GM18873 (cell line): ENCODE measurements around the gene FUNDC1.

ENCODE experiments used
- ATAC-seq: cut with Tn5 transposase; IDR thresholded peaks from one replicate; pipeline ENCODE4 v1.9.1; 2021; ENCODE audit warnings: mild to moderate bottlenecking, moderate library complexity, moderate number of reproducible peaks; ENCODE audit not compliant: unreplicated experiment, low FRiP score

The FUNDC1 gene

DNA sequence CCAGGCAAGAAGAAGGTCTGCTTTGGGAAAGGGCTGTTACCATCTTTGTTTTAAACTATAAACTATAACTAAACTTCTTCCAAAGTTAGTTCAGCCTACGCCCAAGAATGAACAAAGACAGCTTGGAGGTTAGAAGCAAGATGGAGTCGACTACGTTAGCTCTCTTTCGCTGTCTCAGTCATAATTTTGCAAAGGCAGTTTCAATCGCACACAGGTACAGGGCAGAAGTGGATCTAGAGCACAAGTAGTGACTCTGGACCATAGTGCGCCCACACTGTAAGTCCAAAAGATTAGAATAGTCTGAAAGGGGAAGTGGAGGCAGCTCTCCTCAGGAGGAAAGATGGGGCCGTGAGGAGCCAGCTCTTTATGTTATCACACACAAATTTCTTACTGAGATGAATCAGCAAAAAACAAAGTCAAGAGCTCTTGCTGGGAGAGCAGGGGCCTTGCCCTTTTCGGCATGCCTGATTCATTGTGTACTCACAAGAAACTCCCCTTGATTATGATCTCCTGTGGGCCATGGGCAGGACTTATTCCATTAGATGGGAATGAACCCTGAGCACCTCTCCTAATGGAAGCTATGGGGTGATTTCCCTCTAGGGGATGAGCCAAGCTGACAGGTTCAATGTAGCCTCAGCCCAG lies 58.6 kb downstream of the FUNDC1 start:
- ATAC-seq, result no peak

DNA sequence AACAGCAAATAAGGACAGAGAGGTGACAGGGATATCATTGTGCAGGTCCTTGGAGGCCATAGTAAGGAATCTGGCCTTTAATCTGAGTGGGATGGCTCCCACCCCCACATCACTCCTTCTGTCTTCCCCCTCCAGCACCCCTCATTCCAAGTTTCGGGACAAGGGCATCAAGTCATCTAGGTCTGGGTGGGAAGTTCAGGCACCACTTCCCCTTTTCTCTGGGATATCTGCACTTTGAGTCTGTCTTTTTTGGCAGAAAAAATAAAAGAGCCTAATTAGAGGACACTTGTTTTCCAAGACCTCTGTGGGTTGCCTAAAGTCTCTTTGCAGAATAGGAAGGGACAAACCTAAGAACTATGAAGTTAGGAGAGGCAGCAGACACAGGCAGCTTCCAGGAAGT lies 60.1 kb downstream of the FUNDC1 start:
- ATAC-seq, result no peak

DNA sequence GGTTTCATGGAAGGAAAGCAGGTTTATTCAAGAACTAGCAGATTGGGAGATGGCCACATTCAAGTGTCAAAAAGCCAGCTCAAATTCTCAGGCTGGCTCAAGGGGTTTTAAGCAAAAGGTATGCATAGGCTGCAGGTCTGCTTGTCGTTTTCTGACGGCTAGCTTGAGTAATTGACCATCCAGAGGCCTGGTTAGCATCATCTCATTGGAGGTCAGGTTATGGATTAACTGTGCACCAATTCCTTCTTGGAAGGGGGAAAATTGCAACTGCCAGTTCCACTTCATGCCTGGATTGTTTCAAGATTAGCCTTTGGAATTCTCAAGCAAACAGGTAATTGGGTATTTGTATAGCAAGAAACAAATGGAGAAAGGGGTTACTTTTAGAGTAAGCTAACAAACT lies 62.1 kb downstream of the FUNDC1 start:
- no peak for ATAC-seq

DNA sequence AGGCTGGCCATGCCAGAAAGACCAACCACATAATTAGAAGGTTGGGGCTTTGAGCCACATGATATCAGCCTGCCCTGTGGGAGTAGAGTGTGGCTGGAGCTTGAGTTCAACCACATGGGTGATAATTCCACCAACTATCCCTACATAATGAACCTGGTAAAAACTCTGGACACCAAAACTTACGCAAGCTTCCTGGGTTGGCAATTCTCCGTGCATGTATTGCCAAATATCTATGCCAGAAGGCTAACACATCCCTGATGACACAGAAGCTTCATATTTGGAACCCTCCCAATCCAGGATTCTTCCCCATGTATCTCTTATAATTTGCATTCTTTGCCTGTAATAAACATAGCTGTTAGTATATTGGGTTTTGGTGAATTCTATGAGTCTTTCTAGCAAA lies 68.2 kb downstream of the FUNDC1 start:
- no peak for ATAC-seq
